Stimulated activated CD4-positive, alpha-beta T cell treated with anti-CD3 and anti-CD28 coated beads, Interleukin-15, amount 100 ng/mL, for 24 hours (primary cell): Measurements from ENCODE around the gene C10orf120.
A peak's percentile ranks its signal among the peaks of the same experiment; 100 is the strongest.

Experiments used
- DNase-seq: peaks from one replicate; pipeline ENCODE4 v3.0.0-alpha.2; 2020

C10orf120 gene

DNA sequence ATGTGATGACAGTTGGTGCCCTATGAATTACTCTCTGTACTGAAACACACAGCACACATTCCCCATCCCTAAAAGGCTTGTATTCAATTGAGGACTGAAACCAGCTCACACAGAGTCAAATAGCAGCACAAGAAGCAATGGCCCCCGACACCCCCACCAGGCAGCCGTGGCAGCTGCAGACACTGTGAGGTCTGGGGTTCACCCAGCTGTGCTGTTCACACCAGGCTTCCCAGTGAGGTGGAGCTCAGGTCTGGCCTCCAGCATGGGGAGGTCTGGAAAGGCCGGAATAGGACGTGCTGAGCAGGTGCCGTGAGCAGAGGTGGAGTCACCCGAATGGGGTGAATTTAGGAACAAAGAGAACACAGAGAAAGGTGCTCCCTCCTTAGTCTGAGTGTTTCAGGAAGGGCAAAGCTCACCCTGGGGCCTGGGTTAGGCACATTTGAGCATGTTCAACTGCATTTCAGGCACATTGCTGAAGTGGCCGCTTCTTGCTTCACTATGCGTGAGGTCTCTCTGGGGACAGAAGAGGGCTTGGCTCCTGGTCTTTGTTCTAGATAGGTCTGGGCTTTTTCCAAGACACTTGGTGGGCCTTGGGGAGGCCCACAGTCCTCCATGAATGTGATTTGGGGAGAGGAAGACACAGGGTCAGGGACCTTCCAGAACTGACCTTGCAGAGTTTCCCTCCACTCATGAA, 41.1 kb downstream of the C10orf120 start:
- DNase-seq, result no peak

- DNase-seq, result no peak
These were observed 41.9 kb downstream of the C10orf120 start for GRCh38 chr10:122657729-122658128.

DNA sequence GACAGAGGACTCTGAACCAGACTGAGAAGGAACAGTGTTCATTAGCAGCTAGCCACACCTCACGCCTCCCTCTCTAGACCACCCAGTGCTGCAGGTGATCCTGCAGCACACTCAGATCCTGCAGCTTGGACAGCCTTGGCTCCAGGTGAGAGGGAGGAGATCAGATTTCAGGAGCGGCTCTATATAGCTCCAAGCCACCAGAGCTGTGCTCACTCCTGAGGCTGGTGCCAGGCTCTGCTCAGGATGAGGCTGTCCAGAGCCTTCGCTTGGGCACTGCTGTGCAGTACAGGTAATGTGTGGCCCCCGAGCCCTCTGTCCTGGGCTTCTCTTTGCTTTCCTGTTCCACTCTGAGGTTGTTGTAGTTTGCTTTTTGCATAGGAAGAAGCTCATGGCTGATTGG, 42.4 kb downstream of the C10orf120 start:
- no peak for DNase-seq

DNA sequence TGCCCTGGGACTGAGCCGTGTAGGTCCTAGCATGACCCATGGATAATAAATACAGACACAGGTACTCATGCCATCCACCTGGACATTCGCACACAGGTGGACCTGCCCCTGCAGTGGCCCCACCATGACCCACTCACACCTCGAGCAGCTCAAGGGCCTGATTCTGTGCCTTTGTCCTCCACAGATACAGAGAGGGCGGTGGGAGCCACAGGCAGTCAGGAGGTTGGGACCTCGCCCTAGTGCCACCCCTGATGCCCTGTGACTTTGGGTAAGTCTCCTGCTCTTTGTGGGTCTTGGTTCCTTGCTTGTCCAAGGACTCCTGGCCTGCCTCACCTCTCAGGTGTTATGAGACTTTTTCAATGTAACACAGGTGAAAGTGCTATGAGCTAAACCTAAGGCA, 42.9 kb downstream of the C10orf120 start:
- DNase-seq, result no peak

GRCh38 chr10:122656308-122656705, 43.3 kb downstream of the C10orf120 start:
- DNase-seq, result no peak

DNA sequence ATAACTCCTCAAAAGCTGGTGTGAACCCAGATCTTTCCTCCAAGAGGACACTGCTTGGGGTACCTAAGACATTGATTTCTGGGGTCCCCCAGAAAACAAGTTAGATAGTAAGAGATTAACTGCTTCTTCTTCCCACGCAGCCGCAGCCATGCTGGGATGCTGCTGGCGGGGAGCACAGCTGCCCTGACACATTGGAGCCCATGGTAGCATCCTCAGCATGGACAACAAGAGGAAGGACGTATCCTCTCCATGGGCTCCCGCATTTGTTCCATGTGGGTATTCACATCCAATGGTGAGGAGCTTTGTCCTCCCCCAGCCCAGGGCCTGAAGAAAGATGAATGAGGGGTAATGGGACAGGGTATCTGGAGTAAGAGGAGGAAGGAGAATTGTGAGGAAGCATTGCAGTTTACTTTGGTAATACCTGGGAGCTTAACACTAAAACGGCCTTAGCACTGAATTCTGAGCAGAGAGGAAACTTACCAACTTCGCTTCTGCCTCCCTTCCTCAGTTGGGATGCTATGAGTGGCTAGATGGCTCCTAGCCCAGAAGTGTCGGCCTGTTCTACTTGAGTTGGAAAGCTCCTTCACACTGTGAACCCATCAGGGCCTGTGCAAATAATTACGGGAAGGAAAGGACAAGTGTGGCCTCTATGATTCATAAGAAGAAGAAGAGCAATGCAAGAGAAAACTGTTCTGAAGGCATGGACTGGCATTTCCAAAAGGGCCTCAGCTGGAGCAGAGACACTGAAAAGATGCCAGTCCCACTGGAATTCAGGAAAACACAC, 43.9 kb downstream of the C10orf120 start:
- no peak for DNase-seq

DNA sequence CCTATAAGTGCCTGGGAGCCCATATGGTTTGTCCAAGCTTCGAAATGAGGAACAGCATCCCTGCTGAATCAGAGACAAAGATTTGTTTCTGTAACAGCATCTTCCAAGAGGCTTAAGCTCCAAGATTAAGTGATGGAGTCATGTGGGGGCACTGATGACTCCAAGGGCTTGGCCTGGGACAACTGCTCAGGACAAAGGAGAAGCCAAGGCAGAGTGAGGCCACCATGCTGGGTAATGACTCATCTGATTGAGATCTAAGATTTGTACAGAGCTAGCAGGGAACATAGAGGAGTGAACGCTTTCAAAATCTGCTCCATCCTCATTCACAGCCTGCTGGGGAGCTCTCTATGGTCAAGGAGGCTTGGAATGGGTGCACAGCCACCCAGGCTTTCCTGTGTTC, 49.3 kb downstream of the C10orf120 start:
- no peak for DNase-seq

GRCh38 chr10:122649903-122650302, 49.7 kb downstream of the C10orf120 start:
- DNase-seq, result no peak

- DNase-seq, result peak; percentile 44
These were observed 50.8 kb downstream of the C10orf120 start for GRCh38 chr10:122648599-122649428.
